ENCODE measurements around the gene PARD3.
"Not testable (repeated sequence)": the region's sequence is repeated elsewhere in the genome, so short reads cannot be mapped to it uniquely, and the experiment has no call there.

PARD3 gene

GRCh38 chr10:34815185-34816084, at the start of gene PARD3:
Gene PARD3, minus strand, starts transcription at chr10:34815296. Its CDS starts 301 bp downstream, at chr10:34814995.
- in situ Hi-C loops (cut with HindIII; ENCODE audit: low sequenced_read_pairs) = no loop called here

DNA sequence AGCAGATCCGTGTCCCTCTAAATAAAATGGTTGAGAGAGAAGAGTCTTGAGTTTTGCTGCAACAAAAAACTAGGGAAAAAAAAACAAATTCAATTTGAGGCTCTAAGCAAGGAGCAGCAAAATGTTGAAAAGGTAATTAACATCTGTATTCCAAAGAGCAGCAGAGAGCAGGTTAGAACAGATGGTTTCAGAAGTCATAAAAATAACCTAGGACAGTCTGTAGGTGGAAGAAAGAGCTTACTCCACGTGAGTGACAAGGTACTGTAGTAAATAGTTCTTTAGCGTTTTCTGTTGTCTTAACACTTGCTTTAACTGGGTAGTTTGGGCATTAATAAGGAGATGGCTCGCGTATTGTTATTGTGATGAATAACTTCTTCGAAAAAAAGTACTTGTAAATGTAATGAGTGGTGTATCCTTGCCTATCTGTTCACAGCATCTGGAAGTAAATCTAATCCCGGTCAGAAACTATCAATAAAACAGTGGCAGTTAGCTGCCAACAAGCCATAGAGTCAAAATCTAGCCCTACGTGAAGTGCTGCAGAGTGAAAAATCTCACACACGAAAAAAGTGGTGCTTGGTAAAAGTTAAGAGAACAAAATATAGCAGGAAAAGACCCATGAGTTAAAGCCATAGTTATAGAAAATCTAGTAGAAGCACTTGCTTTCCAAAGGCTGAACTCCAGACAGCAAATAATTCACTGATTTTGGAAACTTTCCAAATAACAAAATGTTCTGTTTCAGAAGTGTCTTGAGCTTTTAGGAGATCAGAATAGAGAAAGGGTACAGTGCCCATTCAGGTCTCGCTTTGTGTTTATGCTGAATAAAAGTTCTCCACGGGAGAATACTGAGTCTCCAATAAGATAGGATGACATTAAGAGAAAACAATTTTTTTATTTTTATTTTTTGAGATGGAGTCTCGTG, 49.3 kb upstream of the PARD3 start:
- in situ Hi-C loops (cut with HindIII; ENCODE audit: low sequenced_read_pairs) = no loop called here

DNA sequence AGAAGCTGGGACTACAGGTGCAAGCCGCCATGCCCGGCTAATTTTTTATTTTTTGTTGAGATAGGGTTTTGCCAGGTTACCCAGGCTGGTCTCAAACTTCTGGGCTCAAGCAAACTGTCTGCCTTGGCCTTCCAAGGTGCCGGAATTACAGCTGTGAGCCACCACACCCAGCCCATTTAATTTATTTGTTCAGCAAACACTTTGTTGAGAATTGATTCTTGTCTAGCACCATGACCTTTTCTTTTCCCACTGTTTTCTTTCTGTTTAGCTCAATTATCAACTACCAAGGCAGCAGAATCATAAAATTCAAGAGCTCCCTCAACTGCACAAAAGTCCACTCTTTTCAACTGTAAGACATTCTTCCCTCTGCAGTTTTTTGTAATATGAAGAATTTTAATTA, 47.8 kb upstream of the PARD3 start:
- in situ Hi-C loops (cut with HindIII; ENCODE audit: low sequenced_read_pairs) = no loop called here

GRCh38 chr10:34861293-34862021, 46.4 kb upstream of the PARD3 start:
- in situ Hi-C loops (cut with HindIII; ENCODE audit: low sequenced_read_pairs) = no loop called here

DNA sequence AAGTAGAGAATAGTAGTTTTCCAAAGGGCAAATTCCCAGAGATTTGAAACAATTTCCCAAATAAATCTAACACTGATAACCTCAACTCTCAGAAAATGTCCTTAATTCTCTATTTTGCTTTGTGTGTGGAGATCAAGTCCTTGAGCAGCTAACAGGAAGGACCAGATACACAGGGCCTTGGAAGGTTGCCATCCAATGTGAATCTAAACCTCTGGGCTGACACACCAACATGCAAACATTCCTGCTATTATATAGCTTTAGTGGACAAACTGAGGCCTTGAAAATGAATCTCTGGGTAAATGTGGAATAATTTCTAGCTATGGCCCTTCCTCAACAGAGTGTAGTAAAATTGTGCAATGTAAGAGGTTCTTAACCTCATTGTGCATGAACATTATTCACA, 44.1 kb upstream of the PARD3 start:
- in situ Hi-C loops (cut with HindIII; ENCODE audit: low sequenced_read_pairs) = no loop called here

DNA sequence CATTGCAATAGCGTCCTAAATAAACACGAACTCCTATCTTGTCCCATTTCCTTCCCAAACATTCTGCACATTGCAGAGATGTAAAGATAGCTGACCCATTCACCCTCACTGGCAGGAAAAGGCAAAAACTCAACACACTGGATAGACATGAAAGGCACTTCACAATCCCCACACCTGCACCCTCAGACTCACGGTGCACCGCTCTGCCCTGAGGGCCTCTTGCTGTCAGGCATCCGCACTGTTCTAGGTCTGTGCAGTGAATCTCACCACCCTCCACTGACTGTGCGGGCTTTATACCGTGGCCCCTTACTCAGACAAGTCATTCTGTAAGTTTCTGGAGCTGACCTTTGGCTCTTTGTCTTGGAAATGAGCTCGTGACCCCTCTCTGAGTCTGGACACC, 42.9 kb upstream of the PARD3 start:
- in situ Hi-C loops (cut with HindIII; ENCODE audit: low sequenced_read_pairs) = no loop called here

DNA sequence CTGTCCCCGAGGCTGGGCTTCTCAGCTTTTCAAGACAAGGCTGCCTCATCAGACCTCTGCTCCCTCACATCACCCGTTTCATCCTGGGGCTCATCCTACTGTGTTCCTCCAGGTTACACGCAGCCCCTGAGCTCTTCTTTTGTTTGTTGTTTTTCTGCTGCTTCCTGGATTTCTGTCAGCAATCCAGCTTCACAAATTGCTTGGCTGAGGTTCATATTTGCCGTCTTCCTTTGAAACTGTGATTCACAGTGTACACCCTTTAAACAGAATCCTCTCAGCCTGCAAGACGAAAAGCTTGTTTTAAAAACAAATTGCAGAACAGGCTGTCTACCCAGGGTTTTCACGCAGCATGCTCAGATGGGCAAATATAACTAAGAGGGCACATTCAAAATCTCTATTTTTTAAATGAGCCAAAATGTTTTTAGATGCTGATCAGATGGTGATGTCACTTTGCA, 39.1 kb upstream of the PARD3 start:
- in situ Hi-C loops (cut with HindIII; ENCODE audit: low sequenced_read_pairs) = no loop called here

DNA sequence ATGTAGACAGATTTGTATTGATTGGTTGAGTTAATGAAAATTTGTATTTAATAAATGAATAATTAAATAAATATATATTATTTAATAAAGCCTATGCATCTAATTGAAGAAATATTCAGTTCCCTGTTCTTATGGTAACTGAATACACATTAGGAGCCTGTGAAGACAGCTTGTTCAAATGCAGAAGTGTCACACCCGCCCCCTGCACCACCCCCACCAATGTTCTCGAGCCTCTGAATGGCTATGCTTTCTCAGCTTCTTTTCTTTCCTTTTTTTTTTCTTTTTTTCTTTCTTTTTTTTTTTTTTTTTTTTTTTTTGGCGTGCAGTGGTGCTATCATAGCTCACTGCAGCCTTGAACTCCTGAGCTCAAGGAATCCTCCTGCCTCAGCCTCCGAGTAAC, 38.3 kb upstream of the PARD3 start:
- in situ Hi-C loops (cut with HindIII; ENCODE audit: low sequenced_read_pairs) = no loop called here

GRCh38 chr10:34850558-34850957, 35.5 kb upstream of the PARD3 start:
- in situ Hi-C loops (cut with HindIII; ENCODE audit: low sequenced_read_pairs) = no loop called here

- in situ Hi-C loops (cut with HindIII; ENCODE audit: low sequenced_read_pairs) = no loop called here
These were observed 34.9 kb upstream of the PARD3 start for GRCh38 chr10:34850036-34850435.

GRCh38 chr10:34845070-34845469, 30.0 kb upstream of the PARD3 start:
- in situ Hi-C loops (cut with HindIII; ENCODE audit: low sequenced_read_pairs) = no loop called here

GRCh38 chr10:34844448-34844847, 29.4 kb upstream of the PARD3 start:
- in situ Hi-C loops (cut with HindIII; ENCODE audit: low sequenced_read_pairs) = no loop called here

- in situ Hi-C loops (cut with HindIII; ENCODE audit: low sequenced_read_pairs) = not testable (repeated sequence)
These were observed 28.4 kb upstream of the PARD3 start for GRCh38 chr10:34843470-34843869.

DNA sequence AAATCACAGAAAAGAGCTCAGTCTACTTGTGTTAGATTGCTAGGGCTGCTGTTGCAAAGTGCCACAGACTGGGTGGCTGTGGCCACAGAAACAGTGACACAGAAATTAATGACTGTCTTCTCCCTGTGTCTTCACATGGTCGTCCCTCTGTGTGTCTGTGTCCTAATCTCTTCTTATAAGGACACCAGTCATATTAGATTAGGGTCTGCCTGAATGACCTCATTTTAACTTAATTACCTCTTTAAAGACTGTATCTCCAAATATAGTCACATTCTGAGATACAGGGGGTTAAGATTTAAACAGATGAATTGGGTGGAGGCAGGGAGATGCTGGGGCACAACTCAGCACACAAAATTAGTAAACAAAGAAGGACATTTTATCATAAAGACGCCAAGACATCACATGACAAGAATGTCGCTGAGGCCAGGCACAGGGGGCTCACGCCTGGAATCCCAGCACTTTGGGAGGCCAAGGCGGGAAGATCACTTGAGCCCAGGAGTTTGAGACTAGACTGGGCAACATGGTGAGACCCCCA, 23.3 kb upstream of the PARD3 start:
- in situ Hi-C loops (cut with HindIII; ENCODE audit: low sequenced_read_pairs) = no loop called here

DNA sequence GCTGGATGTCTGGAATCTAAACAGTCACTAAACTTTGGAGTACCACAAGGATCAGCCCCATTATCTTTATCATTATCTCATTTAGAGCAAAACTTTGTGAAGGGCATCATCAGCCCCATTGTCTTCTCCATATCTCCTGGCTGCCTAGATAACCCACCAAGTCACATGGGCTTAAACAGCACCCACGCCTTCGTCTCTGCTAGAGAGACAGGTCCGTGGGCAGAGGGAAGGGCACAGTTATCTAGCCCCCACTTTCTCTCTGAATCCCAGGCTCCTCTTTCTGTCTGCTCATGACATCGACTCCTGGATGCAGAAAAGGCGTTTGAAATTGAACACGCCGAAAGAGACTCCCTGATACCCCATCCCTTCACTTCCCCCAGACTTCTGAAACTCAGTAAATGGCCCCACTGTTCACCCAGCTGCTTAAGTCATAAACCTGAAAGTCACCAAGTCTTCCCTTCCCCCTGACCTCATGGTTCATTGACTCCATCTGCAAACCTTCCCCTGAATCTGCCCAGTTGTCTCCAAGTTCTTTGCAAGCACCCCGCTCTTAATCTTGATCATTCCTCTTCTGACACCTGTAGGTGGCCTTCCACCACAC, 20.9 kb upstream of the PARD3 start:
- in situ Hi-C loops (cut with HindIII; ENCODE audit: low sequenced_read_pairs) = no loop called here

DNA sequence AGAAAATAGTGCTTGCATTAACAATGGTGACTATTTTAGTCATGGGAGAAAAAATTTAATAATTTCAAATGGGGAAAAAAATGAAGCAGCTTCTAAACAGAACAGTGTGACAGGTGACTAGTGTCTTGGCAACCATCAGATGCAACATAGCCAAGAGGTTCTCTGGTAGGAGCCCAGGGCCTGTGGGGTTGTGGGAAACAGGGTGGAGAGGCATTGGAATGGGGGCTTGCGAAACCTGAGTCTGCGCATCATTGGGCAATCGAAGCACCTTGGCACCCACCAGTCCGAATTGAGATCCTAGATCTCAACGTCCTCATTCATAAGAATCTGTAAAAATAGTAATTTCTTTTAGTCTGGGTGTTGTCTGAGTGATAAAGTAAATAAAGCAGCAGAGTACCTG, 19.2 kb upstream of the PARD3 start:
- in situ Hi-C loops (cut with HindIII; ENCODE audit: low sequenced_read_pairs) = no loop called here

GRCh38 chr10:34830217-34830822, 15.2 kb upstream of the PARD3 start:
- in situ Hi-C loops (cut with HindIII; ENCODE audit: low sequenced_read_pairs) = no loop called here

- in situ Hi-C loops (cut with HindIII; ENCODE audit: low sequenced_read_pairs) = no loop called here
These were observed 12.0 kb upstream of the PARD3 start for GRCh38 chr10:34826857-34827766.

- in situ Hi-C loops (cut with HindIII; ENCODE audit: low sequenced_read_pairs) = no loop called here
These were observed 11.1 kb upstream of the PARD3 start for GRCh38 chr10:34826221-34826620.

Data from DLD1 (cell line).